ENCODE data around the gene AGAP2.

GRCh38 chr12:57777911-57778310 lies 39.4 kb upstream of the AGAP2 start:
- no peak for TF ChIP-seq CTCF (optimal IDR thresholded peaks at IDR 0.05 in 1 of 3, IDR thresholded peaks at IDR 0.05 in 1 of 3, conservative IDR thresholded peaks at IDR 0.05 in 1 of 3; ENCODE audit: extremely low read depth in 1 of 3, insufficient read depth in 2 of 3, low read length in 3 of 3)
- TF ChIP-seq EZH2 (IDR thresholded peaks at IDR 0.05; ENCODE audit: low read length): no peak
